Stimulated activated naive CD4-positive, alpha-beta T cell (primary cell): ENCODE data around the gene POLR2A.
A peak's percentile ranks its signal among the peaks of the same experiment; 100 is the strongest.
"Not testable (repeated sequence)": the region's sequence is repeated elsewhere in the genome, so short reads cannot be mapped to it uniquely, and the experiment has no call there.

Experiments used
- DNase-seq, 6 experiments: peaks; one replicate each; lab custom pipeline; 2025; lab: John Stamatoyannopoulos, UW

Gene POLR2A

DNA sequence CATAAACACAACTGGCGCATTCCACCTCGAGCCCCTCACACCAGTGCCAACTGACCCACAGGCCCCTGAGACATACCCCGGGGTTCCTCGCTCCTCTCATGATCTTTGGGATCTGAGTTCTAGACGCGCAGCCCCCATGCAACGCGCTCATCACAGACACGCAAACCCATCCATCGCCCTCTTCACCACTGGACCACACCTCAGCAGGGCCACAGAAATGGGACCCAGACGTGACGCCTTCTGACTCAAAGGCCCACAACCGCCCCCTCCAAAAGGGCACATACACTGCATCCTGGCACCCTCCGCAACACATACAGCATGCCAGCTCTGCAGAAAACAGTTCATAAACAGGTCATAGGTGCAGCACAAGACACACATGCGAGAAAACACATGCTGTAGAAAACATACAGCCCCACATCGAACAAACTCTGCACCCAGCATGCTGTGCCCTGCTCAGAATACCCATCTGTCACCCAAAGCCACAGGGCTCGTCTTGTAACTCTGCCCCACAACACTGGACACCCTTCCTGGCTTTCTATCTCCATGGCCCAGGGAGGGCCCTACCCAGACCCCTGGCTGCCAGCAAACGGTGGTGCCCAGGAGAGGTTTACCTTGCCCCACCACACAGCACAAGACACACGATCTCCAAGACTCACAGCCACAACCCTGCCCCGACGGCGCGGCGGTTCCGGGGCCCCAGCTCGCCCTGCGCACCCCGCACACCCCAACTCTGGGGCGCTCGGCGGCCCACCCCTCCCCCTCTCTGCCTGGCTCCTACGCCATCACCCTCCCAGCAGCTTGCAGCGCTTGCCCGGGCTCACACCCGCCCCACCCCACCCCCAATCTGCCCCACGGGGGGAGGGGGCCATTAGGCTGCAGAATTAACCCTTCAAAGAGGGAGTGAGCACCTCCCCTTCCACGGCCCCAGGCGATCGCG, 5.6 kb upstream of the POLR2A start:
- DNase-seq, result peak; percentile 66 to 78 (median 72)

DNA sequence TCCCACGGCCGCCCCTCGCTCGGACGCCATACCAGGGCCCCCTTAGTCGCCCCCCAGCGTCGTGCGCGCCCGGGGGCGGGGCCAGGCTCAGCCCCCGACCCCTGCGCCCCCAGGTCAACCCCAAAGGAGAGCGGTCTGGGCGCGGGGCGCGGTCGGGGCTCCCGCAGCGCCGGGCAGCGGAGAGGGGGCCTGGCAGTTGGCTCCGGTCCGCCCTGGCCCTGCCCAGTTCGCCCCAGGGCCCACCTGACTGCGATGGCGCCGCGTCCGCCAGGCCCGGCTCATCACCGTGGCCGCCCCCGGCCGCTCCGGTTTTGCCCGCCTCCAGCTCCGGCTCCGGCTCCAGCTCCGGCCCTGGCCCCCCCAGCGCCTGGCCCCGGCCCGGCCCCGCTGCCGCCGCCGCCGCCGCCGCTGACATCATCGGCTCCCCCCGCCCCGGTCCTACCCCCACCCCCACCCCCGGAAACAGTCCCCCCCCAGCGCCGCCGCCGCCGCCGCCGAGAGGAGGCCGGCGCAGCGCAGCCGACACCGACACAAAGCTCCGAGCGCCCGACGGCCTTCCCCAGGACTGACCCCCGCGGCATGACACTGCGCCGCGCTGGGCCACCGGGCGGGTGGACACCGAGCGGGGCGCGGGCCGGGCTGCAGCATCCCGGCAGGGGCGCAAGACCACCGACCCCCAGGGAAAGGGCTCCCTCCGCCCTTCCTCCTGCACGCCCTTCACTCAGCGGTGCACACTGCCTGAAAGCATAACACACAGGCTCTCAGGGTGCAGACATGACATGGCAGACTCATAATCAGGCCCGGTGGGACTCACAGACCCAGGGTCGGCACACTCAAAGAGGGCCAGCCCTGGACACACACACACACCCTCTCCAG, 4.7 kb upstream of the POLR2A start, which contains the start of gene ZBTB4:
ZBTB4 (minus strand) TSS at position 419 of the 876 bp plus-strand sequence. CDS start 12,830 bp downstream, outside the sequence.
- peak; percentile 60 to 83 (median 70) for DNase-seq

DNA sequence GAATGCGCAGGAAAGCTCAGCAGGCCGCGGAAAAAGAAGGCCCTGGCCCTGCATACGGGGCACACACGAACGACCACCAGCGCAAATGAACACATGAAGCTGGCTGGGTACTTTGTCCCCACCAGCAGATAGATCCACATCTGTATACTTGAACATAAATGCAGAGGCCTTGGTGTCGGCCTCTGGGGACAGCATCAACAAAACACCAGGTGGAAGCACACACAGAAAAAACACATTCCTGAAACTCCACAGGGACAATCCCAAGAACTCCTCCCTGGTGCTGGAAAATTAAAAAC, 4.1 kb upstream of the POLR2A start:
- no peak for DNase-seq

DNA sequence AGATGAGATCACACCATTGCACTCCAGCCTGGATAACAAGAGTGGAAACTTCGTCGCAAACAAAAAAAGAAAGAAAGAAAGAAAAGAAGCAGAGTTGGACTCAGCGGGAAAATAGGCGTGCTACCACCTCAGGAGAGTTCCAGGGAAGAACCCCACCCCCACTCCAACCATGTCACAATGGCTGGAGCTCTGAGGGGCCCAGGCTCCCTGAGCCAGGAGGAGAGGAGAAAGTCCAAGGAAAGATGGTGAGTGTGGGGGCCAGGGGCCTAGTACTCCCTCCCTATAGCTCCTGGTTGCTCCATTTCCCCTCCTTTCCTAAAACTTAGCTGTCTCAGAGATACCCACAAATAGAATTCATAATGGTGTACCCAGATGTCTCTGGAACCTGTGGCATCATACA, 2.9 kb upstream of the POLR2A start, which contains the start of gene SLC35G6:
SLC35G6 (plus strand) TSS at position 172 of the 400 bp plus-strand sequence; CDS start at position 243, 71 bp downstream.
- DNase-seq, result not testable (repeated sequence)

DNA sequence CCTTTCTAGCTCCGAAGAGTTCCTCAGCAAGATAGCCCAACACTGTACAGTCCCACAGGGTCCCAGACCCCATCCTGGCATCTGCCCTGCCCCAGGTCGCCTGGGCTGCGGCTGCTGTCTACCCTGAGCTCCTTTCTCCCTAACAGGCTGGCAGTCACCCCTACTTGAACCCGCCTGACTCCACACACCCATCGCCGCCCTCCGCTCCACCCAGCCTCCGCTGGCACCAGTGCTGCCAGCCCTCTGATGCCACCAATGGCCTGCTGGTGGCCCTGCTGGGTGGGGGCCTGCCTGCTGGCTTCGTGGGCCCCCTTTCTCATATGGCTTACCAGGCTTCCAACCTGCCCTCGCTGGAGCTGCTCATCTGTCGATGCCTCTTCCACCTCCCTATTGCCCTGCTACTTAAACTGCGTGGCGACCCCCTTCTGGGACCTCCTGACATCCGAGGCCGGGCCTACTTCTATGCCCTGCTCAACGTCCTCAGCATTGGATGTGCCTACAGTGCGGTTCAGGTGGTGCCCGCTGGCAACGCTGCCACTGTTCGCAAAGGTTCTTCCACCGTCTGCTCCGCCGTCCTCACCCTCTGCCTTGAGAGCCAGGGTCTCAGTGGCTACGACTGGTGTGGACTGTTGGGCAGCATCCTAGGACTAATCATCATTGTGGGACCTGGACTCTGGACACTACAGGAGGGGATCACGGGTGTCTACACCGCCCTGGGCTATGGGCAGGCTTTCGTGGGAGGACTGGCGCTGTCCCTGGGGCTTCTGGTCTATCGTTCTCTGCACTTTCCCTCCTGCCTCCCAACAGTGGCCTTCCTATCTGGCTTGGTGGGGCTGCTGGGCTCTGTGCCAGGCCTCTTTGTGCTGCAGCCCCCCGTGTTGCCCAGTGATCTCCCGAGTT, 2.1 kb upstream of the POLR2A start:
- DNase-seq, result not testable (repeated sequence)

DNA sequence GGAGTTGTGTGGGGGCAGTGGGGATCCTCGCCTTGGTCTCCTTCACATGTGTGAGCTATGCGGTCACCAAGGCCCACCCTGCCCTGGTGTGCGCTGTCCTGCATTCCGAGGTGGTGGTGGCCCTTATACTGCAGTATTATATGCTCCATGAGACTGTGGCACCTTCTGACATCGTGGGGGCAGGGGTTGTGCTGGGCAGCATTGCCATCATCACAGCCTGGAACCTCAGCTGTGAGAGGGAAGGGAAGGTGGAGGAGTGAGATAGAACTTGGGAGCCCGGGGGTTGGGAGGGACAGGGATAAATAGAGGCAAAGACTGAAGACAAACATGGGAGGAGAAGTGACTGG, 1.5 kb upstream of the POLR2A start:
- DNase-seq, result not testable (repeated sequence)

DNA sequence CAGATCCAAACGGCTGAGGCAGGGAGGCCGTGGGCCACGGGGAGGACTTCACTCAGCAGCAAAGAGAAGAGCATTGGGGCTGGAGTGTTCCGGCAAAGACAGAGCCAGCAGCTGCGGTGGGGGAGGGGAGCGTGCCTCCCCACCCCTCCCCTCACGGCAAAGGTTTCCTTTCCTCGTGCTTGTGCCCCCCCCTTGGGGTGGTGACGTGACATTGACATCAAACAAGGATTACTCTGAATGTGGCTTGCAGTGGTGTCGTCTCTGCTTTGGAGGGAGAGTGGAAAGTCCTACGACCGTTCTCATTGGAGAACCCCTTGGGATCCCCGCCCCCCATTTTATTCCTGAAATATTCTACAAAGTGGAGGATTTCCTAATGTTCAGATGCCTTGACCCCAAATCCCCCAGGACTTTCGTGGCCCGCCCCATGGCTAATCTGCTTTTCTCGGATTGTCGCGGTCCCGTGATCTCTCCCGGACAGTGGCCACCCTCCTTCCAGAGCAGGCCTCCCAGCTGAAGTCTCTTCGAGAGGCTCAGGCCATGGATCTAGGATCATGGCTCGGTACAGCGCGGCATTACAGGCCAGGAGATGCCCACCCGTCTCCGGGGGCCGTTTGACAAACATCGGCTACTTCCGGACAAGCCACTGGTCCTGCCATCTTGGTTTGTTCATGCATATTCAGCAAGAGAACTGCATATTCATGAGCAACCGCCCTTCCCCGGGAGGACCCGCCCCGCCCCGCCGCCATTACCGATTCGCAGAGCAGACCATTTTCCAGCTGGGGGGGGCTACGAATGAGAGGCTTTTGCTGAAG, 705 bp upstream of the POLR2A start:
- DNase-seq, result peak; percentile 92 to 100 (median 98)

DNA sequence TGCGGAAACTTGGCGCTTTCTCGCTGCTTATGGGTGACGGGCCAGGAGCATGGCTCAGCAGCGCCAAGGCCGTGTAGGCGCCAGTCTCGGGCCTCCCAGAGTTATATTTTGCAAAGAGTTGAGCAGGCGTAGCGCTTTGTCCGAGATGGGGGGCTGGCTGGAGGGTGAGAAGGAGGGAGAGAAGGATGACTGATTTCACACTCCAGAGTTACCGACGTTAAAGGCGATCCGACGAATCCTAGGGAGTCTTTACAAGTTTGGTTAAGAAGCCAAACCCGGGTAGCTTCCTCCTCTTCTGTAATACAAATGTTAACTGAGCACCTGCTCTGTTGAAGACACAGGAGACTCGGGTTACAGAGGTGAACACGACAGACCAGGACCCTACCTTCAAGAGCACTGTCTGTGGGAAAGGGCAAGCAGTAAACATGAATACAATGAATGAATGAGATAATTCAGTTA, 782 bp downstream of the POLR2A start:
- DNase-seq, result no peak

DNA sequence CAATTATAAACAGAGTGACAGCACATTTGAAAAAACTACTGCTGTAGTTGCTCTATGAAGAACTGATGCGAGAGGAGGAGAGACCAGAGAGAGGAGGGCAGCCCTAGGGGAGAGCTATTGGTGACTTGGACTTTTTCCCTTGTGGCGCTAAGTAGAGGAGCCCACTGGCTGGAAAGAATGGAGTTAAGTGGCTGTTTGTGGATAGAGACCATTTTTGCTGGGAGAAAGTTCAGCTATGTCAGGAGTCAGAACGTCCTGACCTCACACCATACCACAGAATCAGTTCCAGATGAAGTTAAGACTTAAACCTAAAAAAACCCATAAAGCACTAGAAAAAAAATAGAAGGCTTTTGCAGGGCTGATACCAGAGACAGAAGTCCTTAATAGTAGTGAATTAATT, 2.0 kb downstream of the POLR2A start:
- peak in 1 of 6 experiments; percentile 33 for DNase-seq

DNA sequence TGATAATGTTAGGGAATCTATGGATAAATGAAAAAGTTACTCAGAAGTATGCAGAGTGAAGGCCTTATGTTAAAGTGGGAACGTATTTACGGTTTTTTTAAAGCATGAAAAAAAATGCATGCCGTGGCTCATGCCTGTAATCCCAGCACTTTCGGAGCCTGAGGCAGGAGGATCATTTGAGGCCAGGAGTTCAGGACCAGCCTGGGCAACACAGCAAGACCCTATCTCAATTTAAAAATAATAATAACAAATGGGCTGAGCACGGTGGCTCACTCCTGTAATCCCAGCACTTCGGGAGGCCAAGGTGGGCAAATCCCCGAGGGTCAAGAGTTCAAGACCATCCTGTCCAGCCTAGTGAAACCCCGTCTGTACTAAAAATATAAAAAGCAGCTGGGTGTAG, 6.0 kb downstream of the POLR2A start:
- DNase-seq, result no peak

DNA sequence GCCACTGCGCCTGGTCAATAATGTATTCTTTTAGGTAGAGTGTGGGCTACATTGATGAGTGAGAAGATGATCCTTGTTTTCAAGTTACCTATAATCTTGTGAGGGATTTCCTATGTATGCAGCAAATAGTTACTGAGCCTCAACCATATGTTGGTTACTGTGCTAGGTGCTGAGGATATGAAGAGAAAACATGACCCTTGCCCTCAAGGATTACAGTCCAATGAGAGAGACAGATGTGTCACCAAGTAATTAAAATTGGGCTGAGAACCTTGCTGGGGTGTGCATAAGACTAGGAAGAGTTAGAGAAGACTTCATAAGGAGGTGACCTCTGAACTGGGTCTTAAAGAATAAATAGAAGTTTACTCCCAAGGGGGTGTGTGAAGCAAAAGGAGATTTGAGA, 7.4 kb downstream of the POLR2A start:
- DNase-seq, result no peak

DNA sequence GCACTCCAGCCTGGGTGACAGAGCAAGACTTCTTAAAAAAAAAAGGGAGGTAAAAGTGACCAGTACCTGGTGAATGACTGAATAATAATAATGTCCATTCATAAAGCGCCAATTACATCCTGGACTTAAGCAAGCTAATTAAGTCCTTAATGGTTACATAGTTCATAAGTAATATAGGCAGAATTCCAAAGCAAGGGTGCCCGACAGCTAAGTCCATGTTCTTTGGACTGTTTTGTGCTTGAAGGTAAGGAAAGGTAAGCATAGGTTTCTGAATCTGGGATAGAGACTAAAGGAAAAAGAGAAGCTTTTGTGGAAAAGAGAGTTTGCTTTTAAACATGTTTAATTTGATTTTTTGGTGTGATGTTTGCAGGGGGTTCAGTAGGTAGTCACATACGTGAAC, 9.8 kb downstream of the POLR2A start:
- no peak for DNase-seq

DNA sequence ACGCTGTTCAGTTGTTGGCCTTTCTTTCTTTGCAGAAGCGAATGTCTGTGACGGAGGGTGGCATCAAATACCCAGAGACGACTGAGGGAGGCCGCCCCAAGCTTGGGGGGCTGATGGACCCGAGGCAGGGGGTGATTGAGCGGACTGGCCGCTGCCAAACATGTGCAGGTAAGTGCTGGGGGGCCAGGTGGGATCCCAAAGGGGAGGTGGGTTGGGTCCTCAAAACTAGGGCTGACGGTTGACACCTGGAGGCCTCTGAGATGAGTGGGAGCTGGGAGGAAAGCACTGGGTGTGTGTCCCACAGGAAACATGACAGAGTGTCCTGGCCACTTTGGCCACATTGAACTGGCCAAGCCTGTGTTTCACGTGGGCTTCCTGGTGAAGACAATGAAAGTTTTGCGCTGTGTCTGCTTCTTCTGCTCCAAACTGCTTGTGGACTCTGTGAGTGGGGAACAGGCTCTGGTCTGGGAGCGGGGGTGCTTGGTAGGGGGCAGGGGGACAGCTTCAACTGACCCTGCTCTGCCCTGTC, 11.8 kb downstream of the POLR2A start:
- DNase-seq, result no peak

DNA sequence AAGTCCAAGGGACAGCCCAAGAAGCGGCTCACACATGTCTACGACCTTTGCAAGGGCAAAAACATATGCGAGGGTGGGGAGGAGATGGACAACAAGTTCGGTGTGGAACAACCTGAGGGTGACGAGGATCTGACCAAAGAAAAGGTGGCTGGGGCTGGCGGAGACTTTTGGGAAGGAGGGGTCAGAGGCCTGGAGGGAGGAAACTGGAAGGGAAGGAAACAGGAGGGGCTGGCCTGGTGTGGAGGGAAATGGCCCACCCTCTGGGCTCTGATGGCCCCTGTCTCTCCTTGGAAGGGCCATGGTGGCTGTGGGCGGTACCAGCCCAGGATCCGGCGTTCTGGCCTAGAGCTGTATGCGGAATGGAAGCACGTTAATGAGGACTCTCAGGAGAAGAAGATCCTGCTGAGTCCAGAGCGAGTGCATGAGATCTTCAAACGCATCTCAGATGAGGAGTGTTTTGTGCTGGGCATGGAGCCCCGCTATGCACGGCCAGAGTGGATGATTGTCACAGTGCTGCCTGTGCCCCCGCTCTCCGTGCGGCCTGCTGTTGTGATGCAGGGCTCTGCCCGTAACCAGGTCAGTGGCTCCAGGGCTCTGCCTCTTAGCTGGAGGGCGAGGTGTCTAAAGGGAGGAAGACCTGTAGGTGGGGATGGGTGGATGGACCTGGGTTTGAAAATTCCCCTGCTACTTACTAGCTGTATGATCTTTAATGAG, 12.5 kb downstream of the POLR2A start:
- DNase-seq, result no peak

DNA sequence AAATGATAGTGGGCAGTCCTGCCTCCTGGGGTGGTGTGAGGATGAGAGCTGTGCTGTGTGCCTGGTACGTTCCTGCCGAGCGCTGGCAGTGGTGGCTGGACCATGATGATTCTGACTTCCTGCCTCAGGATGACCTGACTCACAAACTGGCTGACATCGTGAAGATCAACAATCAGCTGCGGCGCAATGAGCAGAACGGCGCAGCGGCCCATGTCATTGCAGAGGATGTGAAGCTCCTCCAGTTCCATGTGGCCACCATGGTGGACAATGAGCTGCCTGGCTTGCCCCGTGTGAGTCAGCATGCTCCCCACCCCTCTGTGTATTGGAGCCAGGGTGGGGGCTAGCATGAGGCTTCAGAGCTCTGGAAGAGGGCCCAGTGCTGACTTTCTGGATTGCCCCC, 13.1 kb downstream of the POLR2A start:
- no peak for DNase-seq

DNA sequence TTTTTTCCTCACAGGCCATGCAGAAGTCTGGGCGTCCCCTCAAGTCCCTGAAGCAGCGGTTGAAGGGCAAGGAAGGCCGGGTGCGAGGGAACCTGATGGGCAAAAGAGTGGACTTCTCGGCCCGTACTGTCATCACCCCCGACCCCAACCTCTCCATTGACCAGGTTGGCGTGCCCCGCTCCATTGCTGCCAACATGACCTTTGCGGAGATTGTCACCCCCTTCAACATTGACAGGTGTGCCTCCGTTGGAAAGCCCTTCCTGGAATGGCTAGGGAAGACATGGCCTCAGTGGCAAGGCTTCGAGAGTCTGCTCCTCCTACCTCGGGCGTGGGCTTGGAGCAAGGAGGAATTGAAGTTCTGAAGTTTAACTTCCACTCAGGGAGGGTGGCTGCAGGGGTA, 13.5 kb downstream of the POLR2A start:
- no peak for DNase-seq

DNA sequence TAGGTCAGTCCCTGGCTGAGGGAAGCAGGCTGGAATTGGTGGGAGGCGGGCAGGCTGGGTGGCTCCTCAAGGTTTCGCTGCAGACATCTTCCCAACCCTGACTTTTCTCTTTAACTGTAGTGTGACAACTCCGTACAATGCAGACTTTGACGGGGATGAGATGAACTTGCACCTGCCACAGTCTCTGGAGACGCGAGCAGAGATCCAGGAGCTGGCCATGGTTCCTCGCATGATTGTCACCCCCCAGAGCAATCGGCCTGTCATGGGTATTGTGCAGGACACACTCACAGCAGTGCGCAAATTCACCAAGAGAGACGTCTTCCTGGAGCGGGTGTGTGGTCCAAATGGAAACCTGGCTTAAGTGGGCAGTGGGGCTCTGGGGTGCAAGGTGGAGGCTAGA, 15.0 kb downstream of the POLR2A start:
- DNase-seq, result no peak

DNA sequence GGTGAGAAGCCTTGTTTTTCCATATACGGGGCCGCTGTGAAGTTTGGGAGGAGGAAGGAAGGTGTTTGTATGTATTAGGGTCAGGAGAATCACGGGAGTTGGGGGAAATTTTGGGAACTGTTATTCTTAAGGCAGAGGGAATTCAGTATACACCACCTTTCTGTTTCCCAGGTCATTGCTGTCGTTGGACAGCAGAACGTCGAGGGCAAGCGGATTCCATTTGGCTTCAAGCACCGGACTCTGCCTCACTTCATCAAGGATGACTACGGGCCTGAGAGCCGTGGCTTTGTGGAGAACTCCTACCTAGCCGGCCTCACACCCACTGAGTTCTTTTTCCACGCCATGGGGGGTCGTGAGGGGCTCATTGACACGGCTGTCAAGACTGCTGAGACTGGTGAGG, 17.6 kb downstream of the POLR2A start:
- DNase-seq, result no peak

DNA sequence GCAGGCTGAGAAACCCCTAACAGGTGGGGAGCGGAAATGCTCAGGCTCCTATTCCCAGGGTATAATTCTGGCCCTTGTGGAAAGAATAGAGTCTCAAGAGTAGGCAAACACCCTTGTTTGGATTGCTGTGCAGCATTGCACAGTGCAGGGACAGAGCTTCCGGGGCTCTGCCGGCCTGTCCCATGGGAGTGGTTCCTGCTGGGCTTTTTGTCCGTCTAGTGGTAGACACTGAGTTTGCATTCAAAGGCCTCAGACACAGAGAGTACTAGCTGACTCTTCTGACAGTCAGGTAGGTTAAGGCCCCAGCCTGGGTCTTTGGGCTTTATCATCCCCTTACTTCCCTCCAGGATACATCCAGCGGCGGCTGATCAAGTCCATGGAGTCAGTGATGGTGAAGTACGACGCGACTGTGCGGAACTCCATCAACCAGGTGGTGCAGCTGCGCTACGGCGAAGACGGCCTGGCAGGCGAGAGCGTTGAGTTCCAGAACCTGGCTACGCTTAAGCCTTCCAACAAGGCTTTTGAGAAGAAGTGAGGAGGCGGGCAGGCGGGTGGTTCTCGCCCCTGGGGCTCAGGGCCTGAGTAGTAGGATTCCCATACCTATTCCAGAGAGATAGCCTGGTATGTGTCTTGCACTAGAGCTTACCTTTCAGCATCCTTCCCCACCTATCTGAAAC, 18.1 kb downstream of the POLR2A start:
- no peak for DNase-seq
